Renal cortex interstitium (tissue), 11 donors: Measurements from ENCODE around the gene NME5. TPM values are rescaled to one million over a fixed set of nuclear protein-coding genes. Genes with fewer than 3 reads are reported as not detected.
"Not testable (repeated sequence)": the region's sequence is repeated elsewhere in the genome, so short reads cannot be mapped to it uniquely, and the experiment has no call there.

Experiments
- DNase-seq, 11 donors: peaks; one replicate each; pipeline ENCODE4 v3.0.0-alpha.2; 2013; ENCODE audit warnings: low read depth in 9 of 11, low spot score in 4 of 11; ENCODE audit errors: extremely low read depth in 1 of 11
- polyA plus RNA-seq, 3 donors: library from polyadenylated mRNA; unstranded; fragments of 120-200 nt; gene quantifications; one replicate each; pipeline ENCODE4 v1.2.1, GENCODE V29; 2013; ENCODE audit not compliant: insufficient read length in 3 of 3

Gene NME5
- polyA plus RNA-seq, 3 donors: 17.6 to 26.4 (median 26.3) TPM

- DNase-seq: not testable (repeated sequence)
These were observed 16.7 kb upstream of the NME5 start for GRCh38 chr5:138155977-138156376.

DNA sequence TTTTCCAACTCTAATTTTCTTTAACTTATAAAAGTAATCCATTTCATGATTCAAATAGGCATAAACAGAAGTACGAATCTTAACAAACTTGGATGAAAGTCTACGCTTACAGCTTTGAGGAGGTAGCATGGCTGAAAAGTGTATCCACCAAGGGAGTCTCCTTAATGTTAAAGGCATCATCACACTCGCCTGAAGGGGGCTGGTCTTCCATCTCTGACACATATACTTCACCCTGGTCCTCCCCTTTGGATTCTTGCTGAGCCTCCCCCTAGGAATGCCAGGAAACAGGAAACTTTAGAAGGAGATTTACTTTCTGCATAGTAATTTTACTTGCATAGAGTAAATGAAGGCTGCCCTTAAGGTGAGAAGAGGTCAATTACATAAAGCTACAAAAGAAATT, 10.3 kb upstream of the NME5 start:
- peak in 1 of 11 donors; percentile 2 for DNase-seq

GRCh38 chr5:138148811-138149210, 9.6 kb upstream of the NME5 start:
- DNase-seq: no peak

DNA sequence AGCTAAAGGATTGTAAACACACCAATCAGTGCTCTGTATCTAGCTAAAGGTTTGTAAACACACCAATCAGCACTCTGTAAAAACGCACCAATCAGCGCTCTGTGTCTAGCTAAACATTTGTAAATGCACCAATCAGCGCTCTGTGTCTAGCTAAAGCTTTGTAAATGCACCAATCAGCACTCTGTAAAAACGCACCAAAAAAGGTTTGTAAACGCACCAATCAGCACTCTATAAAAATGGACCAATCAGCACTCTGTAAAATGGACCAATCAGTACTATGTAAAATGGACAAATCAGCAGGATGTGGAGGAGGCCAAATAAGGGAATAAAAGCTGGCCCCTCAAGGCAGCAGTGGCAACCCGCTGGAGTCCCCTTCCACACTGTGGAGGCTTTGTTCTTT, 4.3 kb upstream of the NME5 start:
- not testable (repeated sequence) for DNase-seq

DNA sequence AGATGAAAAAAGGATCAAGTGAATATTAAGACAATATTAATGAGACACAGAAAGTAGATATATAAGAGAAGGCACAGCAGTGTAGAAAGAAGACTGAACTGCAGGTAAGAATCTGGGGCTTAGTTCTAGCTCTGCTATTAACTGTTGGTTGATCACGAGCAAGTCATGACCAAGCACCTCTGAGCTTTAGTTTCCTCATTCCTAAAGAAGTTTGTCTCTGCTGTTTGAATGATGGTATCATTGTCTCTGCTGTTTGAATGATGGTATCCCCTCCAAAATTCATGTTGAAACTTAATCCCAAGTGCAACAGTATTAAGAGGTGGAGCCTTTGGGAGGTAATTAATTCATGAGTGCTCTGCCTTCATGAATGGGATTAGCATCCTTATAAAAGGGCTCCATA, 2.5 kb upstream of the NME5 start:
- DNase-seq: no peak

GRCh38 chr5:138140268-138140667, 1.0 kb upstream of the NME5 start:
- DNase-seq: no peak

GRCh38 chr5:138139781-138140090, 508 bp upstream of the NME5 start:
- DNase-seq: no peak

DNA sequence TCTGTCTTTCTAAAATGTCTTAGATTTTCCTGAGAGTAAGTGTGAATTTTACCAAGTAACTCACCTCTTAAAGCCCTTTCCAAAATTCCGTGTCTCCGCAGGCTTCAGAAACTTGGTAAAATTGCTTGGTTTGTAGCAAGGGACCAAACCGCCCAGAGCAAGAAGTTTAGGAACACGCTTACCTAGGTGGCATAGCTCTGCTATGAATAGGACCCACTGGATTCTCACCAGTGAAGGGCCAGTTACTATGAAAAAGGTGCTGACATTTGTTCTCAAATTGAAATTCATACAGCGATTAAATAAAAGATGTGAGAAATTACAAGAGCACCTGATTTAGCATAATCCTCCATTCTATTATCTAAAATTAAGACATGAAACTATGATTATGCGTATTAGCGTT, 6.7 kb downstream of the NME5 start:
- DNase-seq: no peak

DNA sequence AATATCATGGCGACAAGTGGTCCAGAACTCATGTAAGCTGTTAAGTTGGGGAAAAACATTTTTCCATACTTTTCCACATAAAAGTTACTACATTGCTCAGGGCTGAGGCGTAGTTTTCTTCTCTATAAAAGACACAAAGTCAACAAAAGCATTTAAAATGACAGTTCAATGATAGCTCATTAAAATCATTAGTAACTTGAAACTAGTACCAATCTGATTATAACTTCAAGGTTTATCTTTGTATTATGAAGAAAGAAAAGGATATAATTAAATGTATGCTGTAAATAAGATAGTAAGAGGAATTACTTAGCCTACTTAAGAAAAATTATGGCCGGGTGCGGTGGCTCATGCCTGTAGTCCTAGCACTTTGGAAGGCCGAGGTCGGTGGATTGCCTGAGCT, 9.9 kb downstream of the NME5 start:
- DNase-seq: no peak

- DNase-seq: no peak
These were observed 10.9 kb downstream of the NME5 start for GRCh38 chr5:138128334-138128733.

- no peak for DNase-seq
These were observed 24.0 kb downstream of the NME5 start for GRCh38 chr5:138115254-138115653.

- no peak for DNase-seq
These were observed 27.3 kb downstream of the NME5 start for GRCh38 chr5:138111937-138112336.

DNA sequence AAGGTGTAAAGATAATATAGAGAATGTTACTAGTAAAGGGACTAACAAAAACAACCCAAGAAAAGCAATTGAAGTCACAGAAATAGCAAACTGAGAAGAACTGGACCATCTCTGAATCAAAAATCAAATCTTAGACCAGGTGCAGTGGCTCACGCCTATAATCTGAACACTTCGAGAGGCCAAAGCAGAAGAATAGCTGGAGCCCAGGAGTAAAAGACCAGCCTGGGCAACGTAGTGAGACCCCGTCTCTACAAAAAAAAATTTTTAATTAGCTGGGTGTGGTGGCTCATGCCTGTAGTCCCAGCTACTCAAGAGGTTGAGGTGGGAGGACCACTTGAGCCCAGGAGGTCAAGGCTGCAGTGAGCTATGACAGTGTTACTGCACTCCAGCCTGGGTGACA, 28.0 kb downstream of the NME5 start:
- DNase-seq: no peak

GRCh38 chr5:138110266-138110963, 28.8 kb downstream of the NME5 start:
- no peak for DNase-seq

DNA sequence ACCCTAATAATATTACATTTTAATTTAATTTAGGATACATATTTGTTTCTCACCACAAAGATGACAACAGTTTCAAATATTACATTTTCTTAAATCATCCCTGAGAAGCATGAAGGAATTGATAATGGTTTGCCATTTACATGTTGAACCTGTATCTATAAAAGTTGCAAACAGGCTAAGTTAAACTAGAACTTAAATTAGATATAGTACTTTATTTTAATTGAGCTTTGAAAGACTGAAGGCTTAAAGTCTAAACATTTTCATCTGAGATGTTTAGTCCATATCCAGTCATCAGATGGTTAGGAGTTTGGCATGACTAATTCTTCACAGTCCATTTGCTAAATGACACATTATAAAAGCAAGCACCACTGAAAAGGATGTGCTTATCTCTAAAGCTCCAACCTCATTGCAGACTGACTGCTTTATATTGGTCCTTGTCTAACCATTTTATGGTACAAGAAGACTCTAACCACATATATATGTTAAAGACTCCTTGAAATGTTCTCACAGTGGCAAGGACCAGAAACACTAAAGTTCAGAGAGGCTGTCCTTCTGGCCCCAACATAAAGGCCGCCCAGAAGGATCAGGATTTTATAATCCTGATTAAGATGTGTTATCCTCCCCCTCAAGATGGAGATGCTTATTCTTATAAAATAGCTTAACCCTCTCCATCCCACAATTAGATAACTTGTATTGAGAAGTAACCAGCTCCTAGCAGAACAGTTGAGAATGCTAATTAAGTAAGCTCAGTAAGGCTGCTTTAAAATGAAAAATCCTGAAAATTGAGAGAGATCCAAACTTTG, 29.6 kb downstream of the NME5 start:
- DNase-seq: no peak

DNA sequence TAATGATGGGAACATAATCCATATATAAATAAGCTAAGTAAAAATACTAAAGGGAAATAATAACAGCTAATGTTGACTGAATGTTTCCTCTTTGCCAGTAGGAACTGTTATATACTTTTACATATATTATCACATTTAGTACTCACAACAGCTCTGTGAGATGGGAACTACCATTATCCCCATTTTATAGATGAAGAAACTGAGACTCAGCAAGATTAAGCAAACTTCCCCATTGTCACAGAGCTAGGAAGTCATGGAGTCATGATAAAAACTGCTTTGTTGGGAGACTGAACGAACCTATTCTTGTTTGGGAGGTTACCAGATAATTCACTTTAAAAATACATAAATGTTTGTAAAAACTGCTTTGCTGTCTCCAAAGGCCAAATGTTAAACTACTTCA, 32.0 kb downstream of the NME5 start:
- DNase-seq: no peak

DNA sequence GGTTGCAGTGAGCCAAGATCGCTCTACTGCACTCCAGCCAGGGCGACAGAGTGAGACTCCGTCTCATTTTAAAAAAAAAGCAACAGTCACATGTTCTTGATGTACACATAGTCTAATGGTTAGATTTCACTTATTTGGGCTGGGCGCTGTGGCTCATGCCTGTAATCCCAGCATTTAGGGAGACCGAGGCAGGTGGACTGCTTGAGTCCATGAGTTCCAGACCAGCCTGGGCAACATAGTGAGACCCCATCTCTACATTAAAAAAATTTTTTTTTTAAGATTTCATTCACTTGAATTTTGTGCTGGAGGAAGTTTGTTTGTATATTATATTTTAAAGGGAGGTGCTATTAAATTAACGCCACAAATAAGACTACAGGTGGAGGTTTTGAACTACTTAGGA, 33.5 kb downstream of the NME5 start:
- no peak for DNase-seq

DNA sequence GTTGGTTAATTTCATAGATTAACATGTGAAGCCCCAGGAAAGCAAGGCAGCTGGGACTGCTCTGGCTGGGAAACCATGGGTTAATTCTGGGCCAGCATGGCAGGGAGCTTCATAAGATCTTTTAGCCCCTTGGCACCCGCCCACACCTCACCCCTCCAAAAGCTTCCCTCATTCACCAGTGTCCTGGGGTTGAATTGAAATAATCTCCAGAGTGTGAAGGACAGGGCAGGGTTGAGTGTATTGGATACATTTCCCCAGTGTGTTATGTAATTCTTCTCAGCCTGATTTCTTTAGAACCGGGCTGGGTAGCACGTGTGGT, 36.0 kb downstream of the NME5 start:
- DNase-seq: no peak

DNA sequence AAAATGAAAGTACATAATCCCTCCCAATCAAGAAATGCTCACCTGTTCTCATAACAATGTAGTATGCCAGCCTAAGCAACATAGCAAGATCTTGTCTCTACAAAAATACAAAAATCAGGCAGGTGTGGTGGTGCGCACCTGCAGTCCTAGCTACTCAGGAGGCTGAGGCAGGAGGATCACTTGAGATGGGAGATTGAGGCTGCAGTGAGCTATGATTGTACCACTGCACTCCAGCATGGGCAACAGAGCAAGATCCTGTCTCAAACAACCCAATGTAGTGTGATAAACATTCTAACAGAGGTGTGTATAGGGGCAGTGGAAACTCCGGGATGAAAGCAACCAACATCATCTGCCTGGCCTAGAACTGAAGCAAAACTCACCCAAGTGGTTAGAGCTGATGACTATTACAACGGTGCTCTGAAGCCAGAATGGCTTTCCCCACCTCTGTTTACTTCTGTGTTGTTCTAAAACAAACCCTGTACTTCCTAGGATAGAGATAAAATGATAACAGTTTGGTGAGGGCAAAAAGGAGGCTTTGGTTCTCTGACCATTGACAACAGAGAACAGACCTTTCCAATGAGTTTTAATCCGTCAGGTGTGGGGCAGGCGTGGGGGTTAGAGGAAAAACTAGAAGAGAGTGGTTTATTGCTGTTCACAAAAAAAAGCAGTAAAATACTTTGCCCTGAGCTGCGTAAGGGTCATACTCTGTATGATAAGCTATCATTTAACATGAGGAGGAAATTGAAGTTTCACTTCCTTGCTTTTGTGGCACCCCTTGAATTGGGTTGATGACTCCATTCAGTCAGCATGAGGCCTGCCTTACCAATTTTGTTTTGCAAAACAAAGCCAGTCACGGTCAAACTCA, 36.5 kb downstream of the NME5 start:
- no peak for DNase-seq
